COLO668 (cell line): ENCODE data around the gene PLGLB1.
"Not testable (repeated sequence)": the region's sequence is repeated elsewhere in the genome, so short reads cannot be mapped to it uniquely, and the experiment has no call there.

Source experiments
- DNase-seq: peaks from one replicate; lab custom pipeline; 2025; ENCODE audit not compliant: unreplicated experiment; lab: John Stamatoyannopoulos, UW

The PLGLB1 gene

DNA sequence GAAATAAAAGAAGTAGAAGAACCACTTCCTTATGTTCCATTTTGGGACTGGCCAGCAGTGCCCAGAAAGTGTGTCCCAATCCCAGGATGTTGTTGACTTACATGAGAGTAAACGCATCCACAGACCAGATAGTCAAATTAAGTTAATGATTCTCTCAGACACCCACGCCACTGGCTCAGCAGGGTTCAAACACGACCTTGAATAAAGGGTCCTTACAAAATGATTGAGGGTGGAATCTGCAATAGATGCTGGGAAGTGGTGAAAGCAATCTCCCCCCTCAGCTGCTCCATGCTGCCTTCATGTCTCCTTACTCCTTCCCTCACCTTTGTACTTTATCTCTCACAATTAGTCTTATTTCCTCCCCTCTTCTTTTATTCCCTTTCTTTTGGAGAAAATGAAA is at the start of gene PLGLB1:
PLGLB1 (minus strand) TSS at position 101 of the 400 bp plus-strand sequence; CDS start at position 40, 61 bp downstream.
- not testable (repeated sequence) for DNase-seq

- not testable (repeated sequence) for DNase-seq
Observed at GRCh38 chr2:87064305-87064704, 42.7 kb upstream of the PLGLB1 start.

DNA sequence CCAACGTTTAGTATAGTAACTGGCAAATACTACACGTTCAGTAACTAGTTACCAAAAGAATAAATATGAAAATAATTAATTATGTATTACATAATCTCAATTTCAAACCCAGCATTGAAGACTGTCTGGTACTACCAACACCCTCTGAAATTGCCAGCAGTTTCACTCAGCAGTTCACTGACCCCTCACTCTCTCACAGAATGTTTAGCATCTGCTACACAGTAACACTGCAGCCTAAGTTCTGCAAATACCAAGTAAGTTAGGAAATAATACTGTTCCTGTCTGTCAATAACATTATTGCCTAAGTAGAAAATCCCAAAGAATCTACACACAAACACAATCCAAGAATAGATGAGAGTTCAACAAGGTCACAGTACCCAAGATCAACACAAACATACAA is 41.8 kb upstream of the PLGLB1 start:
- DNase-seq, result not testable (repeated sequence)

- not testable (repeated sequence) for DNase-seq
Observed at GRCh38 chr2:87061519-87061918, 39.9 kb upstream of the PLGLB1 start.

GRCh38 chr2:87057606-87058005 is 36.0 kb upstream of the PLGLB1 start:
- DNase-seq, result not testable (repeated sequence)

- DNase-seq, result not testable (repeated sequence)
Observed at GRCh38 chr2:87056843-87057242, 35.2 kb upstream of the PLGLB1 start.

DNA sequence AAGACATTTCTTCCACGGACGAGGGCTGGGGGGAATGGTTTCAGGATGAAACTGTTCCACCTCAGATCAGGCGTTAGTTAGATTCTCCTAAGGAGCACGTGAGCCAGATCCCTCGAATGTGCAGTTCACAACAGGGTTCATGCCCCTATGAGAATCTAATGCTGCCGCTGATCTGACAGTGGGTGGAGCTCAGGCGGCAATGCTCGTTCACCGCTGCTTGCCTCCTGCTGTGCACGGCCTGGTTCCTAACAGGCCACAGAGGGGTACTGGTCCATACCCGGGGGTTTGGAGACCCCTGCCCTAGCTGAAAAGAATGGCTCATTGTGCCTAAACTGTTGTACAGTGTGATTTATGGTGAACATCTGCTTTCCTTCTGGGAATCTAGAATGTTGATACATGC is 34.8 kb upstream of the PLGLB1 start:
- DNase-seq, result not testable (repeated sequence)

GRCh38 chr2:87054375-87054774 is 32.7 kb upstream of the PLGLB1 start:
- not testable (repeated sequence) for DNase-seq

DNA sequence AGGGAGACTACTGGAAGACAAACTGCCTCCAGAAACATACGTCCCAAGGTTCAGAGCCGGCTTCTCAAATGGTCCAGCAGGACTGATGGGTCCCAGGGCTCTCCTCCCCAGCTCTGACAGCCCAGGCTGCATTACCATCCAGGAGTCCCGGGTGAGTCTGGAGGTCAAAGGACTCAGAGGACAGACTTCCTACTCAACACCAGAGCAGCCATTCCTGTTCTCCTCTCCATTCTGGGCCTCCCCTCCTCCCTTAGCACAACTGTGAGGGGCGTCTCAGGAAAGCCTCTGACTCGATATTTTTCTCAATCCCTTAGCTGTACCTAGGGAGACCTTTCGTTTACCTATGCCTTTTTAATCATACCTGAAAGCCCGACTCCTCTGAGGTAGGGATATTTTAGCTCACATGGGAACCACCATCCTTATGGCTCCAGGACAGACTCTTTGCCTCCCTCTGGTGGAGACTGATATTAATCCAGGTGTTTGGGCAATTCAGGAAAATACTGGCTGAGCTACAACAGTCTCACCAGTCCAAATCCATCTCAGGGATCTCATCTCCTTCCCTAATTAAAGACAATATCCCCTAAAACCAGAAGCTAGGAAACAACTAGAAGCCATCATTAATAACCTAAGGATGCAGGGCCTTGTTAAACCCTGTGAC is 19.8 kb upstream of the PLGLB1 start:
- not testable (repeated sequence) for DNase-seq

GRCh38 chr2:87028607-87029006 is 7.0 kb upstream of the PLGLB1 start:
- DNase-seq, result not testable (repeated sequence)

GRCh38 chr2:87026816-87027215 is 5.2 kb upstream of the PLGLB1 start:
- DNase-seq, result not testable (repeated sequence)

DNA sequence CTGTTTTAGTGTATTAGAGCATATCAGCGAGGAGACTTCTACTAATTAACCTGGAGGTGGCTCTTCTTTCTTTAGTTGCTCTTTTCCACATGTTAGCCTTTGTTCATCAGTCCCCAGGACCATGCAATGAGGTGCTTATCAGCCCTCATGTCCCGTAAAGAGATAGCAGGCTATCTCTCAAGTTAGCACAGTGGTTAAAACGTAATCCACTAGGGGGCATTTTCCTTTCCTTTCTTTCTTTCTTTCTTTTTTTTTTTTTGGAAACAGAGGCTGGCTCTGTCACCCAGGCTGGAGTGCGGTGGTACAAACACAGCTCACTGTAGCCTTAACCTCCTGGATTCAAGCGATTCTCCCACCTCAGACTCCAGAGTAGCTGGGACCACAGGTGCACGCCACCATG is 4.3 kb upstream of the PLGLB1 start:
- DNase-seq, result not testable (repeated sequence)

GRCh38 chr2:87023988-87024615 is 2.5 kb upstream of the PLGLB1 start:
- not testable (repeated sequence) for DNase-seq

- not testable (repeated sequence) for DNase-seq
Observed at GRCh38 chr2:87021043-87021442, 601 bp downstream of the PLGLB1 start.

DNA sequence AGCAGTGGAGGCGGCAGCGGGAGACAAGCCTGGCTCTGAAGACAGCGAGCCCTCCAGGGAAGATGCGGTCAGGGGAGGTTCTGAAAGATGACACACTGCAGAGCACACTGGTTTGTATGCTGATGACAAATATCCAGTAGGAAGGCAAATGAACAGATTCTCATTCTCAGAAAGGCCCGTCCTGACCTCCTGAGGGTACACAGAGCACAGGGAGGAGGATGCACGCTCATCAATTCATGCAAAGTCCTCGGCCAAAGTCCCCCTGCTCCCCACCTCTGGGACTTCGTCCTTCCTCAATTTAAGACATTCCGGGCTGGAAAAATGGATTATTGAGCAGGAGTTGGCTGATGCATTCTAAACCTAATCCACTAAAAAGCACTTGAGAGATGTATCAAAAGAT is 2.6 kb downstream of the PLGLB1 start:
- DNase-seq, result not testable (repeated sequence)

- not testable (repeated sequence) for DNase-seq
Observed at GRCh38 chr2:87014489-87015169, 7.0 kb downstream of the PLGLB1 start.

GRCh38 chr2:87004398-87004797 is 17.2 kb downstream of the PLGLB1 start:
- not testable (repeated sequence) for DNase-seq
